Measurements from ENCODE around the gene ZNF330. TPM values are rescaled to one million over a fixed set of nuclear protein-coding genes. Genes with fewer than 3 reads are reported as not detected.

ZNF330 gene
- polyA plus RNA-seq, 1 experiment = 47.4 TPM

DNA sequence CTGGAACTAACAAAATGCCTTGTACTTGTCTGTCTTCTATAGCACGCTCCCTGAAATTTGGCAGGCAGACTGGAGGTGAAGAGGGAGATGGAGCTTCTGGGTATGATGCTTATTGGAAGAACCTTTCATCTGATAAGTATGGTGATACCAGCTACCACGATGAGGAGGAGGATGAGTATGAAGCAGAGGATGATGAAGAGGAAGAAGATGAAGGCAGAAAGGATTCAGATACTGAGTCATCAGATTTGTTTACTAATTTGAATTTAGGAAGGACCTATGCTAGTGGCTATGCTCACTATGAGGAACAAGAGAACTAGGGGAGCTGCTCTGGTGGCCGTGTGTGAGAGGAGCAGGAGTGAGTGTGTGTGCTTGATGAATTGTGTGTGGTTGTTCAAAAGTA lies 13.0 kb downstream of the ZNF330 start:
- H3K4me3 ChIP-seq (ENCODE audit: low read depth, low read length) = no peak overlapping the region
- no peak for DNase-seq (ENCODE audit: low read depth, low spot score)
- POLR2A ChIA-PET = no interaction called here
- CTCF ChIA-PET = no interaction called here
- H3K27me3 ChIP-seq (ENCODE audit: control insufficient read depth, insufficient read depth, low read length) = no peaks in the 10 kb centered on the region
- TF ChIP-seq, protein P1, sequence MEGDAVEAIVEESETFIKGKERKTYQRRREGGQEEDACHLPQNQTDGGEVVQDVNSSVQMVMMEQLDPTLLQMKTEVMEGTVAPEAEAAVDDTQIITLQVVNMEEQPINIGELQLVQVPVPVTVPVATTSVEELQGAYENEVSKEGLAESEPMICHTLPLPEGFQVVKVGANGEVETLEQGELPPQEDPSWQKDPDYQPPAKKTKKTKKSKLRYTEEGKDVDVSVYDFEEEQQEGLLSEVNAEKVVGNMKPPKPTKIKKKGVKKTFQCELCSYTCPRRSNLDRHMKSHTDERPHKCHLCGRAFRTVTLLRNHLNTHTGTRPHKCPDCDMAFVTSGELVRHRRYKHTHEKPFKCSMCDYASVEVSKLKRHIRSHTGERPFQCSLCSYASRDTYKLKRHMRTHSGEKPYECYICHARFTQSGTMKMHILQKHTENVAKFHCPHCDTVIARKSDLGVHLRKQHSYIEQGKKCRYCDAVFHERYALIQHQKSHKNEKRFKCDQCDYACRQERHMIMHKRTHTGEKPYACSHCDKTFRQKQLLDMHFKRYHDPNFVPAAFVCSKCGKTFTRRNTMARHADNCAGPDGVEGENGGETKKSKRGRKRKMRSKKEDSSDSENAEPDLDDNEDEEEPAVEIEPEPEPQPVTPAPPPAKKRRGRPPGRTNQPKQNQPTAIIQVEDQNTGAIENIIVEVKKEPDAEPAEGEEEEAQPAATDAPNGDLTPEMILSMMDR (IDR thresholded peaks at IDR 0.05; ENCODE audit: low read depth, low read length) = no peak
- no peaks in the 10 kb centered on the region for H3K9me3 ChIP-seq (ENCODE audit: control insufficient read depth, insufficient read depth, low read length)
- no peak overlapping the region for H3K27ac ChIP-seq (ENCODE audit: low read depth, low read length)

DNA sequence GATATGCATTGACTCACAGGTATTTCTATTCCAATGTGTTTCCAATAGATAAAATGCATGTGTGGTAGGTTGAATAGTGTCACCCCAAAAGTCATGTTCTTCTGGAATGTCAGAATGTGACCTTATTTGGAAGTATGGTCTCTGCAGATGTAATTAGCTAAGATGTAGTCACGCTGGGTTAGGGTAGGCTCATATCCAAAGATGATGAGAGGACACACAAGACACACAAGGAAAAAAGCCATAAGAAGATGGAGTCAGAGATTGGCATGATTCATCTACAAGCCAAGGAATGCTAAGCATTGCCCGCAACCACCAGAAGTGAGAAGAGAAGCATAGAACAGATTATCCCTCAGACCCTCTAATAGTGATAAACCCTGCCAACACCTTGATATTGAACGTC lies 17.5 kb downstream of the ZNF330 start:
- ChIA-PET CTCF (no interaction called here), POLR2A (no interaction called here)
- H3K4me3 ChIP-seq (ENCODE audit: low read depth, low read length) = no peak overlapping the region
- TF ChIP-seq, protein P1 (IDR thresholded peaks at IDR 0.05; ENCODE audit: low read depth, low read length) = no peak
- no peak overlapping the region for H3K27ac ChIP-seq (ENCODE audit: low read depth, low read length)
- DNase-seq (ENCODE audit: low read depth, low spot score) = no peak
- H3K9me3 ChIP-seq (ENCODE audit: control insufficient read depth, insufficient read depth, low read length) = no peaks in the 10 kb centered on the region
- no peaks in the 10 kb centered on the region for H3K27me3 ChIP-seq (ENCODE audit: control insufficient read depth, insufficient read depth, low read length)

DNA sequence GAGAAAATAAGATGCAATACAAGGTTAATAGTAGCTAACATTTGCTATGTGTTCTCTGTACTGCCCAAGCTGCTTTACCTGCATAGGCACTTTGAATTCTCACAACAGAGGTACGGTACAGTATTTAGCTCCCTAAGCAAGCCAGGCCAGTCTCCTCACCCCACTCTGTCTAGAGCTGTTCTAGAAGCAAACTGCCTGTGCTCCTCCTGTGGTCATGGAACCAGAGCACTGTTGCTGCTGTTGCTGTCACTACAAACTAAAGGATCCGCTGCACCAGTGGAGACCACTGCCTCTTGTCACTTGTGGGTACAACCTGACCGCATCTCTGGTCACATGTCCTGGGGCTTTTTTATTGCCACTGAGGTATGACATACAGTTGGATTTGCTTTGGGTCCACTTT lies 19.6 kb downstream of the ZNF330 start:
- no peak overlapping the region for H3K27ac ChIP-seq (ENCODE audit: low read depth, low read length)
- no peak overlapping the region for H3K4me3 ChIP-seq (ENCODE audit: low read depth, low read length)
- POLR2A ChIA-PET = no interaction called here
- CTCF ChIA-PET = no interaction called here
- no peaks in the 10 kb centered on the region for H3K9me3 ChIP-seq (ENCODE audit: control insufficient read depth, insufficient read depth, low read length)
- no peak for DNase-seq (ENCODE audit: low read depth, low spot score)
- no peaks in the 10 kb centered on the region for H3K27me3 ChIP-seq (ENCODE audit: control insufficient read depth, insufficient read depth, low read length)
- TF ChIP-seq, protein P1 (IDR thresholded peaks at IDR 0.05; ENCODE audit: low read depth, low read length) = no peak

DNA sequence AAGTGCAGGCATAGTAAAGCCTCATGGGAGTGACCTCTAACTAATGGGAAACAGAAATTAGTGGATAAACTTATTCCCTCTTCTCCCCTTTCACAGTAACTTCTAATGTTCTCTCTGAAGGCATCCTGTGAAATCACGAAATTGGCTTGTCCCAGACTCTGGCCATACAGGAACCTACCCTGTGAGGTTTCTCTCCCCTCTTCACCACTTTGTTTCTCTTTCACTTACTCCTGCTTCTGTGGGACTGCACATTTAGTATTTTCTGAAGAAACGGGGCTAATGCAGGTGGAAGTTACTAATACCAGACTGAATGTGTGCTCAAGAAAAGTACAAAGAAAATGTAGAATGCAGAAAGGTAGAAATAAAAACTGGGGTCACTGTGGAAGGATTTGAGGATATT lies 20.0 kb downstream of the ZNF330 start:
- no peak for DNase-seq (ENCODE audit: low read depth, low spot score)
- no peak overlapping the region for H3K27ac ChIP-seq (ENCODE audit: low read depth, low read length)
- no peaks in the 10 kb centered on the region for H3K9me3 ChIP-seq (ENCODE audit: control insufficient read depth, insufficient read depth, low read length)
- TF ChIP-seq, protein P1 (IDR thresholded peaks at IDR 0.05; ENCODE audit: low read depth, low read length) = no peak
- ChIA-PET CTCF (no interaction called here), POLR2A (no interaction called here)
- H3K27me3 ChIP-seq (ENCODE audit: control insufficient read depth, insufficient read depth, low read length) = no peaks in the 10 kb centered on the region
- H3K4me3 ChIP-seq (ENCODE audit: low read depth, low read length) = no peak overlapping the region

DNA sequence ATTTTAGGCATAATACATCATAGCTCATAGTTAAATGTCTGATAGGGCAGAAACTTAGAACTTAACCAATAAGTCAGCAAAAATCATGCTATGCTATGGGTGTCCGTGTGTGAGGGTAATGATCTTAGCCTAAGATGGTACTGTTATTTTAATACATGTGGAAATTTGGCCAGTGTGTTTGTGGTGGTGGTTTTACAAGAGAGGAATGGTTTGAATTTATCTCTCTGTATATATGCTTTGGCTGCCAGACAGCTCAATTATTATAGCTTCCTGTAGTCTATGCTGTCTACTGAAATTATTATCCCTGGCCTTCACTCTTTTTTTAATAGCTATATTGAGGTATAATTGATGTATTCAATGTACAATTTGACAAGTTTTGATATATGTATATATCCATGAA lies 21.3 kb downstream of the ZNF330 start:
- Histone ChIP-seq H3K4me3 (ENCODE audit: low read depth, low read length) (no peak overlapping the region), H3K9me3 (ENCODE audit: control insufficient read depth, insufficient read depth, low read length) (no peaks in the 10 kb centered on the region), H3K27ac (ENCODE audit: low read depth, low read length) (no peak overlapping the region), H3K27me3 (ENCODE audit: control insufficient read depth, insufficient read depth, low read length) (no peaks in the 10 kb centered on the region)
- ChIA-PET CTCF (interaction anchor here (1.3 kb wide), 1 partner anchor 38 kb away, joined by 3 read pairs; no protein-coding TSS in a partner anchor), POLR2A (no interaction called here)
- no peak for DNase-seq (ENCODE audit: low read depth, low spot score)
- TF ChIP-seq, protein P1 (IDR thresholded peaks at IDR 0.05; ENCODE audit: low read depth, low read length) = no peak
